Skeletal muscle satellite cell (primary cell): ENCODE results near the gene GIMAP5.

ENCODE experiments used
- H3K27me3 ChIP-seq: 2 replicates; pipeline ENCODE4 v1.7.0; 2013; ENCODE audit warnings: low read length; ENCODE audit not compliant: control insufficient read depth, insufficient read depth
- H3K36me3 ChIP-seq: 2 replicates; pipeline ENCODE4 v1.7.0; 2013; ENCODE audit warnings: mild to moderate bottlenecking, control low read depth, low read length; ENCODE audit not compliant: insufficient read depth
- H3K4me1 ChIP-seq: 2 replicates; pipeline ENCODE4 v1.7.0; 2013; ENCODE audit warnings: low read length; ENCODE audit not compliant: control insufficient read depth, insufficient read depth
- H3K4me2 ChIP-seq: 2 replicates; pipeline ENCODE4 v1.7.0; 2013; ENCODE audit warnings: mild to moderate bottlenecking, low read length
- H3K4me3 ChIP-seq: 2 replicates; pipeline ENCODE4 v1.7.0; 2013; ENCODE audit warnings: low read length
- H3K9ac ChIP-seq: 2 replicates; pipeline ENCODE4 v1.7.0; 2013; ENCODE audit warnings: mild to moderate bottlenecking, low read depth, low read length, moderate library complexity
- H3K9me3 ChIP-seq: replicated peaks from 2 replicates; pipeline ENCODE4 v1.7.0; 2013; ENCODE audit warnings: mild to moderate bottlenecking, control low read depth, low read length

The GIMAP5 gene

DNA sequence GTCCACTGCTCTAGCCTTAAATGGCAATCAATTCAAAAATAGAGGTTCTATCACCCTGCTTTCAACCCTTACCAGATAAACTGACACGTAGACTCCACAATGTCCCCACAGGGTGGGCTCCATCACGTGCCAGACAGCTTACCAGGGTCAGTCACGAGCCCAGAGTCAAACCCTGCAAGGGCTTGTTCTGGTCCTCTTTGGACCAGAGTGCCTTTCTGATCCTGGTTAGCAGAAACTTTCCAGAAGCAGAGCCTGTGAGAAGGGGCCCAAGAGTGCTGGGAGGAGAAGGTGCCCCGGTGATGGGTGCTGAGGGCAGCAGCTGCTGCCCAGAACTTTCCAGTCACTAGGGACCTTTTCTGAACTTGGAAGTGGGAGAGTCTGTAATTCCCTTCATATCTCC lies 354 bp upstream of the GIMAP5 start:
- no peak overlapping the region for H3K9ac ChIP-seq
- H3K9me3 ChIP-seq = no peaks in the 10 kb centered on the region
- H3K27me3 ChIP-seq = no peaks in the 10 kb centered on the region
- no peaks in the 10 kb centered on the region for H3K4me1 ChIP-seq
- no peak overlapping the region for H3K4me2 ChIP-seq
- H3K36me3 ChIP-seq = no peaks in the 10 kb centered on the region
- no peak overlapping the region for H3K4me3 ChIP-seq

GRCh38 chr7:150738092-150738491 lies 874 bp downstream of the GIMAP5 start:
- Histone ChIP-seq H3K4me2 (no peak overlapping the region), H3K9ac (no peak overlapping the region), H3K4me3 (no peak overlapping the region), H3K27me3 (no peaks in the 10 kb centered on the region), H3K4me1 (no peaks in the 10 kb centered on the region), H3K36me3 (no peaks in the 10 kb centered on the region), H3K9me3 (no peaks in the 10 kb centered on the region)

DNA sequence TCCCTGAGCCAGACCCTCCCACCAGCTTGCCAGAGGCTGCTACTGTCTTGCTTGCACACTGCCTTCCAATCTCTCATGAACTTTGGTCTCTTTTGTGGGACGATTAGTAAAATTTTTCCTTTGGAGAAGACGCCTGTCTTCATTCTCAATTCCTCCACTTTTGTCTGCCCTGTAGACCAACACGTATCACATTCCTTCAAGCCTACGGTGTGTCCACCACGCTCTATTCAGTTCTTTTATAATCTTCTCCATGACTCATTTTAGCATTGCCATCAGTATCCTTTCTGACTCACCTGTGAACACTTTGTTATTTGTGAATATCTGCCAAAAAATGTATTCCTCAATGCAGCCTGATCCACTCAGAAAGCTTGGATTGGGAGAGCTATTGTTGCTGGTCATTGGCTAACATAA lies 1.4 kb downstream of the GIMAP5 start:
- no peak overlapping the region for H3K9ac ChIP-seq
- no peak overlapping the region for H3K4me3 ChIP-seq

GRCh38 chr7:150739033-150739432 lies 1.8 kb downstream of the GIMAP5 start:
- H3K4me1 ChIP-seq = no peaks in the 10 kb centered on the region
- no peak overlapping the region for H3K4me2 ChIP-seq
- H3K4me3 ChIP-seq = no peak overlapping the region
- no peaks in the 10 kb centered on the region for H3K9me3 ChIP-seq
- no peak overlapping the region for H3K9ac ChIP-seq
- H3K27me3 ChIP-seq = no peaks in the 10 kb centered on the region
- no peaks in the 10 kb centered on the region for H3K36me3 ChIP-seq

More for the DNA sequence above, 1.4 kb downstream of the GIMAP5 start:
- H3K4me1 ChIP-seq = no peaks in the 10 kb centered on the region
- no peak overlapping the region for H3K4me2 ChIP-seq
- H3K27me3 ChIP-seq = no peaks in the 10 kb centered on the region
- no peaks in the 10 kb centered on the region for H3K9me3 ChIP-seq
- H3K36me3 ChIP-seq = no peaks in the 10 kb centered on the region

GRCh38 chr7:150740053-150740452 lies 2.8 kb downstream of the GIMAP5 start:
- Histone ChIP-seq H3K9ac (no peak overlapping the region), H3K27me3 (no peaks in the 10 kb centered on the region), H3K4me1 (no peaks in the 10 kb centered on the region), H3K9me3 (no peaks in the 10 kb centered on the region), H3K4me3 (no peak overlapping the region), H3K36me3 (no peaks in the 10 kb centered on the region), H3K4me2 (no peak overlapping the region)

GRCh38 chr7:150742286-150742968 lies 5.2 kb downstream of the GIMAP5 start:
- H3K27me3 ChIP-seq = no peaks in the 10 kb centered on the region
- H3K4me1 ChIP-seq = no peaks in the 10 kb centered on the region
- no peaks in the 10 kb centered on the region for H3K9me3 ChIP-seq
- no peak overlapping the region for H3K4me2 ChIP-seq
- no peaks in the 10 kb centered on the region for H3K36me3 ChIP-seq
- H3K4me3 ChIP-seq = no peak overlapping the region
- no peak overlapping the region for H3K9ac ChIP-seq

GRCh38 chr7:150744041-150744656 lies 6.9 kb downstream of the GIMAP5 start:
- H3K4me1 ChIP-seq = no peaks in the 10 kb centered on the region
- no peak overlapping the region for H3K4me2 ChIP-seq
- no peaks in the 10 kb centered on the region for H3K9me3 ChIP-seq
- H3K9ac ChIP-seq = no peak overlapping the region
- H3K27me3 ChIP-seq = no peaks in the 10 kb centered on the region
- H3K36me3 ChIP-seq = no peaks in the 10 kb centered on the region
- H3K4me3 ChIP-seq = no peak overlapping the region

- Histone ChIP-seq H3K36me3 (no peaks in the 10 kb centered on the region), H3K27me3 (no peaks in the 10 kb centered on the region), H3K4me2 (no peak overlapping the region), H3K4me3 (no peak overlapping the region), H3K9ac (no peak overlapping the region), H3K9me3 (no peaks in the 10 kb centered on the region), H3K4me1 (no peaks in the 10 kb centered on the region)
Measured at GRCh38 chr7:150745086-150745485, 7.9 kb downstream of the GIMAP5 start.

GRCh38 chr7:150745876-150746275 lies 8.7 kb downstream of the GIMAP5 start:
- no peaks in the 10 kb centered on the region for H3K4me1 ChIP-seq
- no peaks in the 10 kb centered on the region for H3K9me3 ChIP-seq
- H3K4me3 ChIP-seq = no peak overlapping the region
- no peak overlapping the region for H3K4me2 ChIP-seq
- no peak overlapping the region for H3K9ac ChIP-seq
- H3K27me3 ChIP-seq = no peaks in the 10 kb centered on the region
- no peaks in the 10 kb centered on the region for H3K36me3 ChIP-seq

DNA sequence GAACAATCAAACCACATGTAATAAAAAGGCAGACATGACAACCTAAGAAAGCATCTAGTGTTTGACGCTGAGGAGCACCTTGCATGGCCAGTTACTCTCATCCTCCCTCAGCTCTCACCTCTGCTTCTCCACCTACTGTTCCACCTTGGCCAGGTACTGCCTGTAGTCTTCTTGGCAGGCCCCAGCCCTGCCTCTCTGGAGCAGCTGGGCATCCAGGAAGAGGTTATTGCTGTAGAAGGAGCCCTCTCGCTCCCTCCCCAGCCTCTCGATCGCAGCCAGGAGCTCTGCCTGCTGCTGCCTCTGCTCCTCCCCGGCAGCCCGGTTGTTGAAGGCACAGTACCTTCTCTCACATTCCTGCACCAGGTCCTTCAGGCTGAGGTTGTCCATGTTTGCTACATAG lies 9.7 kb downstream of the GIMAP5 start:
- no peak overlapping the region for H3K9ac ChIP-seq
- no peaks in the 10 kb centered on the region for H3K27me3 ChIP-seq
- H3K36me3 ChIP-seq = no peaks in the 10 kb centered on the region
- no peaks in the 10 kb centered on the region for H3K9me3 ChIP-seq
- H3K4me2 ChIP-seq = no peak overlapping the region
- H3K4me1 ChIP-seq = no peaks in the 10 kb centered on the region
- no peak overlapping the region for H3K4me3 ChIP-seq

DNA sequence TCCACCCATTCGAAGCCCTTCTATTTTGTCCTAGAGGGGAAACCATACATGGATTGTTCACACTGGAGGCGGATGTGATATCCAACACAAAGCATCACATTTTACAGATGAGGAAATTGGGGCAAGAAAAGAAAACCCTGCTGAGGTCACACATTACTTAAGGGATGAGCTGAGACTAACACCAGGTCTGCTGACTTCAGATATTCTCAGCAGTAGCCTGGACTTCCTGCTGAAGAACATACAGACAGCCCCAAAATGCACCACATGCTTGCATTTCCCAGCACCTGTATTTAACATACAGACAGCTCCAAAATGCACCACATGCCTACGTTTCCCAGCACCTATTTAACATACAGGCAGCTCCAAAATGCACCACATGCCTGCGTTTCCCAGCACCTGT lies 11.2 kb downstream of the GIMAP5 start:
- Histone ChIP-seq H3K4me3 (no peak overlapping the region), H3K36me3 (no peaks in the 10 kb centered on the region), H3K27me3 (no peaks in the 10 kb centered on the region), H3K4me1 (no peaks in the 10 kb centered on the region), H3K4me2 (no peak overlapping the region), H3K9me3 (no peaks in the 10 kb centered on the region), H3K9ac (no peak overlapping the region)

GRCh38 chr7:150751702-150752101 lies 14.5 kb downstream of the GIMAP5 start:
- Histone ChIP-seq H3K9me3 (no peaks in the 10 kb centered on the region), H3K36me3 (no peaks in the 10 kb centered on the region), H3K27me3 (no peaks in the 10 kb centered on the region), H3K4me2 (no peak overlapping the region), H3K4me3 (no peak overlapping the region), H3K4me1 (no peaks in the 10 kb centered on the region), H3K9ac (no peak overlapping the region)
